ENCODE data around the gene OR2H2.

Gene OR2H2

DNA sequence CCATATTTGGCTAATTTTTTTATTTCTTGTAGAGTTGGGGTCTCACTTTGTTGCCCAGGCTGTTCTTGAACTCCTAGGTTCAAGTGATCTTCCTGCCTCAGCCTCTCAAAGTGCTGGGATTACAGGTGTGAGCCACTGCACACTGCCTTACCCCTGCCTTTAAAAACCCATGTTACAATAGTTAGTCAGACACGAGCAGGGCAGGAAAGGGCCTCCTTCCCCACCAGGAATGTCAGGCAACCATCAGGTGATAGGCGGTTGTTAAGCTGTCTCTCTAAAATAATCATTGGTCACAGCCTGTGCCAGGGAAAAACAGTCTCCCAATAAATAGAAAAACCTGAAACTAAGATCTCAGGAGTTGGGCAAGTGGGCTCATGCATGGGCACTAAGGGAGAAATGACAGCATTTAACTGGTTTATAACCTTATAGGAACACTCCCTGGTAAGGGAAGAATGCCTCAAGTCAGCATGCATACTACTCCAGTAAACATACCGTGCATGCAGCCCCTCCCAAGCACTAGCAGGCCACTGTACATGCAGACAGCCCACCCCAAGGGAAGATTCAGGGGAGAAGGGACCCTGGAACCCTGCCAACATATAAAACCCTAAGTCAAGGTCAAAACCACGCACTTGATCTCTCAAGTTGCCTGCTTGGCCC lies 8.4 kb downstream of the OR2H2 start:
- DNase-seq (ENCODE audit: low spot score): no peak

DNA sequence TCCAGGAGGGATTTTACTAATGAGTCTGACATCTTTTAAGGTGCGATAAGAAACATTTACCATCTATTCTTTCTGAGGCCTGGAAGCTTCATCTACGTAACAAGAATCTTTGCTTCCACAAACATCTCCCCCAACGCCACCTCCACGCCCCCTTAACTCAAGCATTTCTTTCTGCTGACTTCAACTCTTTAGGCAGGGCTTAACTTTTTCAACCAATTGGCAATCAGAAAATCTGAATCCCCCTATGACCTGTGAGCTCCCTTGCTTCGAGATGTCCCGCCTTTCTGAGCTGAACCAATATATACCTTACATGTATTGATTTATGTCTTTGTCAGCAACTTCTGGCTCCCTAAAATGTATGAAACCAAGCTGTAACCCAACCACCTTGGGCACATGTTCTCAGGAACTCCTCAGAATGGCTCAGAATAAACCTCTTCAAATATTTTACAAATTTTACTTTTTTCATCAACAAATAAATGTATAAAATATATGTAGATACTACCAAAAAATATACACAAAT lies 11.5 kb downstream of the OR2H2 start:
- no peak for DNase-seq (ENCODE audit: low spot score)

DNA sequence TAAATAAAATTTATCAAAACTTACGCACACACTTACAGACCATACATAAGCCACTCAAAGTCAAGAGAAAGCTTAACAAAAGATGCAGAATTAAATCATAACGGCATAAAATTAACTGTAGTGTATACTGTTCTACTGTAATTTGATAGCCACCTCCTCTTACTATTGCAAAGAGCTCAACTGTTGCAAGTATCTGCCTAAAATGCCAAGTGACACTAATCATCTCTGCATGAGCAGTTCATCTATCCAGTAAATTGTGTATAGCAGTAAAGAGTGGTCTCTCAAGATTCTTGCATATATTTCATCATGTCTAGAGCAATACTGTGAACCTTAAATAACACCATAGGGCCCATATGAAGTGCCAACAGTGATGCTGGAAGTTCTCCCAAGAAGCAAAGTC lies 12.3 kb downstream of the OR2H2 start:
- no peak for DNase-seq (ENCODE audit: low spot score)

DNA sequence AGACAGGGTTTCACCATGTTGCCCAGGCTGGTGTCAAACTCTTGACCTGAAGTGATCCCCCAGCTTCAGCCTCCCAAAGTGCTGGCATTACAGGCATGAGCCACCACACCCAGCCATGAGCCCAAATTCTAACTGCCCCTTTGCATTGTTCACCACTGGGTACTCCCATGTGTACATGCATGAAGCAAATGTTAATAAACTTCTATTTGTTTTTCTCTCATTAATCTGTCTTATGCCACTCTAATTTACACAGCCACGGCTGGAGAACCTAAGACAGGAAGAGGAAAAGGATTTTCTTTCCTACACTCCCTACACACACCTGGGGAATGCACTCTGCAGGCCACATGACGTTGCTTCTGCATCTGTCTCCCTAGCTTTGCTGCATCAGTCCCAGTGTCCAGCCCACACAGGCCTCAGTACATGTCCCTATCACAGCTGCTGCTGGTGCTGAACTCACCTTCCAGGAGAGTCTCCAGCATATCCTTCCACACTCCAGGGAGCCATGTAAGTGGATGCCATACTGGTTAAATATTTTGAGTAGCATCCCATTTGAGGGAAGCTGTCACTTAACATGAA lies 13.3 kb downstream of the OR2H2 start:
- DNase-seq (ENCODE audit: low spot score): no peak

DNA sequence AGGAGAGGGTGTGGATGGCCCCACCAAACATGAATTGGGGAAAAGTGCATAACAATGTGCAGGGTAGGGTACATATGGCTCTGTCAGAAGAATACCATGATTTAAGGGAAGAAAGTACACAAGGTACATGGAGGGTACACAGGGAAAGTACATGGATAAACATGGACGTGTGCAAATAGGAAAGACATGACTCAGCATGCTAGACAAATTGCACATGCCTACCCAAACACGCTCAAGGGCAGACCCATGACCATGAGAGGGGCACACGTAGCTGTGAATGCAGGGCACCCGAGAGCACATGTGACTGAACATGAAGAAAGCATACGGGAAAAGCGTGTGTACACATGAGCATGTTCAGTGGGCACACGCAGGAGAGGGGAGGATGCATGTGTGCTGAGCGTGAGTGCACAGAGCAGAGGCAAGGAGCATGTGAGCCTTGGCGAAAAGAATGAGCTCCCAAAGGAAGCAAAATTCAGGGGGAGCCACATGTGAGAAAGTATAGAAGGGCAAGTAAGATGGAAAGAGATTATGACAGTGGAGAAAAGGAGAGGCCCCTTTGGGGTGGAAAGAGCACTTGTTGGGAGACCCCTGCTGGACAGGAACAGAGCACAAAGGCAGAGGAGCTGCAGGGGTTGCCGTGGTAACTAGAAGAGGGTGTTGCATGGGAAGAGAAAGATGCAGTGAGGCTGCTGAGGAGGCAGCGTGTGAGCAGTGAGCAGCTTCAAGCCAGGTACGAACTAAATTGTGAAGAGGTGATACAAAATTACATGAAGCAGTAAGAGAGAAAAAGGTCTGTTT lies 17.8 kb downstream of the OR2H2 start:
- no peak for DNase-seq (ENCODE audit: low spot score)

DNA sequence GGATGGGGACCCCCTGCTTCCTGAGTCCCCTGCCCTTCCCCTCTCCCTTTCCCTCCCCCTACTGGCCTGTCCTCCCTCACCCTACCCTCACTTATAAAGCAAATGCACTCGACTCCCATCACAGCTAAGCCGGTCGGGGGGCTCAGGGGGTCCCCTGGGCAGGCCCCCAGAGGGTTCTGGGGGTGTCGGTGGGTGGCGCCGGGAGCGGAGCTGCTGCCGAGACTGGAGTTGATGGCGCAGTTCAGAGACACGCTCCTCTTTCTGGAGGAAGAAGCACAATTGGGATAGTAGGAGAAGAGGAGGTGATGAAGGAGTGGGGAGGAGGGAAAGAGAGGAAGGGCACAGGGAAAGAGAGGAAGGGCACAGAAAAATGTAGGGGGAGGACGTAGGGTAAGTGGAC lies 18.5 kb downstream of the OR2H2 start:
- DNase-seq (ENCODE audit: low spot score): no peak

DNA sequence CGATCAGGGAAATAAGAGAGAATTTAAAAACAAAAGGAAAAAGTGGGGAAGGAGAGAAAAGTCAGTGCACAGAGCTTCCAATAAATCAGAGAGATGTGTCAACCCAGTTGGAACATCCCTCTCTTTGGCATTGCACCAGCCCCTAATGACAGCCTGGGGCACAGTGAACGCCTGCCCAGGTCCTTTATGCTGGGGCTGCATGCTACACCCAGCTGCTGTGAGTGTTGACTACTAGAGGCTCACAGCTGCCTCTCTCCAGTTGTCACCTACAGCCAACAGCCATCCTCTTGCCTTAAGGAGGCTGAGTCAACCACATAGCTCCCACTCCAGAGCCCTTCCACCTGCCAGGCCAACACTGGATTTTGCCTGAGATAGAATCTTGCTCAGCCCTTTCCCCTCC lies 19.0 kb downstream of the OR2H2 start:
- DNase-seq (ENCODE audit: low spot score): no peak

DNA sequence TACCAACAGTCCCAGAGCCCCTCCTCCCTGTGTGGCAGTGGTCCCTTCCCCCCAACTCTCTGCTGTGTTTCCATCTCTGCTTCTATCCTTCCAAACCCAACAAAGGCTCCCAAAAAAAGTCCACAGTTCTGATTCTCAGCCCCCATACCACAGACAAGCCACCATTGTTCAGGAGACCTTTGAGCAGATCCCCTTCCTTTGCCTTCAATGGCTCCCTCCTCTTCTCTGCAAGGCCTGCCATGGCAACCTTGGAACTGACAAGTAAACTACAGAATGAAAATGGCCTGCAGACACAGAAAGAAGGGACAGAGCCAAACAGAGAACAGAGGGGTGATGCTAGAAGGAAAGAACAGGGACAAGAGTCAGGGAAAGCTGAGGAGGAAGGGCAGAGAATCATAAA lies 23.2 kb downstream of the OR2H2 start:
- no peak for DNase-seq (ENCODE audit: low spot score)

DNA sequence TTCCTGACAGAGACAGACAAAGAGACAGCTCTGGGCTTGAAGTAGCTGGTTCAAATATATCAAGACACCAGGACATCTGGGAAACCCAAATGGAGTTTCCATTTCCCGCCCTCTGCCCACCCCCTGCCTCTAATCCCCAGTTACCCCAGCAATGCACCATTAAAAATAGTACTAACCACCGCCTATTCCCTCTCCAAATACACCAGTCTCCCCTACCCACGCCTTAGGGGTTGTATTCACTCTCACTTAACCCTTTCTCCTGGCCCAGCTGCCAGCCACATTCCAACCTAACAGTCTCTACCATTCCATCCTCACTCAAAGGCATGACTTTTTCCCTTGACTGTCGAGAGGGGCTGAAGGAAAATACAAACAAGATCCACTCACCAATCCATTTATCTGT lies 25.6 kb downstream of the OR2H2 start:
- no peak for DNase-seq (ENCODE audit: low spot score)

DNA sequence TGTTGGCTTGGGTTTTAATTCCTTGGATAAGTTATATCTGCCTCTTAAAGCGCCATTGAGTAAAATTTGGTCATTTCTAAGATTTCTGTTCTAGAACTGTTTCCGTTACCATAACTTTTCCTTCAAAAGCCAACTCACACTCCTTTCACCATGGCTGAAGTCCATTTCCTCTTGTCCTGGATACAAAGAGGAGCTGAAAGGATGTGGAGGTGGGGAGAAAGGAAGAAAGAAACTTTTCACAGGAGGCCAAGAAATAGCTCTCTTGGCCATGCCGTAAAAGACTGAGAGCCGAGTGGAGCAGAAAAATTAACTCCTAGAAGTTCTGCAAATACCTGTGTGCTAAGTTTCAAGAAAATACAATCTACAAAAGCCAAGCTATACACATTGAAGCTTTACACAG lies 26.5 kb downstream of the OR2H2 start:
- no peak for DNase-seq (ENCODE audit: low spot score)

DNA sequence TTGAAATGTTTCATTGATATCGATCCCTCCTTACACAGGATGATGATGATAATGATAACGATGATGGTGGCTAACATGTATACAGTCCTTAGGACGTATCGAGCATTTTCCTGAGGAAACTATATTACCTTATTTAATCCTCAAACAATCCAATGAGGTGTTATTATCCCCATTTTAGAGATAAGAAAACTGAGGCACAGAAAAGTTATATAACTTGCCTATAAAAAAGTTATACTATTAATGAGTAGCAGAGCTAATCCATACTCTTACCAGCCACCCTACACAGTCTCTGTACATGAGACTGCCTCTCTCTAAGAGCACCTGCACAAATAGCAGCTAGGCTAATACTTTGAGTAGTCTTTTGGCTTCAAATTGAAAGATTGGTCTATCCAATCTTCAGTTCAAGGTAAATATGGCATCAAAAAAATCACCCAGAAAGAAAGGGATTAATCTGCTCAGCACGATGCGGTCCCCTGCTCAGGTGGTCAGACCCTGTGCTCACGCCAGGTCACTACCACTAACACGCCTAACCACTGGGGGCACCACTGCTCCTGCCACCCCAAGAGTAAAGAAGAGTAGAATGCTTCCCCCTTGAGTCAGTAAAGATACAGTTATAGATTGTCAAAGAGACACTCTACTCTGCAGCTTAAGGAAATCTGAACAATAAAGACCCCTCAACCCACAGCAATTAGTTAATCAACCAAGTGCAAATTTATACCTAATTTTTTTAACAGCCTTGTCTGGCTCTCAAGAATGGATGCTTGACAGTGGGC lies 33.0 kb downstream of the OR2H2 start:
- no peak for DNase-seq (ENCODE audit: low spot score)

DNA sequence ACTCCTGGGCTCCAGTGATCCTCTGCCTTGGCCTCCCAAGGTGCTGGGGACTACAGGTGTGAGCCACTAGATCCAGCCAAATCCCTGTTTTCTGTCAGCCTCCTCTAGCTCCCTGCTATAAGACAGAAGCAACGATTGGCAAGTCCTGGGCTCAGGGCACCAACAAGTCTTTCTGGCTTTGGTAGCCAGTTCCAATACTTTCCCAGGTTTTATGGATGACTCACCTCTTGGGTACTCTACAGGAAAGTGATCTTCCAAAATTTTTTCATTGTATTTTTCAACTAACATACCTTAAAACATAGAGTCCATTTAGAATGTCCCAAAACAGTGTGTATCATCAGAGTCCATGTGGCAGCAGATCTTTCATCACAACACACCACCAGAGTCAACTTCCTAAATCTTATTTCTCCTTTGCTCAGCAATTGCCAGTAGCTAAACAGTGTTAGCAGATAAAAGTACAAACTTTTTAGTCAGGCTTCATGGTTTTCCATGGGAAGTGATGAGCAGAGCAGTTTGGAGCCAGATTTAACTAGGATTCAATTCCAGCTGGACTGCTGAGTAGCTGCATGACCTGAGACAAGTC lies 34.7 kb downstream of the OR2H2 start:
- no peak for DNase-seq (ENCODE audit: low spot score)

DNA sequence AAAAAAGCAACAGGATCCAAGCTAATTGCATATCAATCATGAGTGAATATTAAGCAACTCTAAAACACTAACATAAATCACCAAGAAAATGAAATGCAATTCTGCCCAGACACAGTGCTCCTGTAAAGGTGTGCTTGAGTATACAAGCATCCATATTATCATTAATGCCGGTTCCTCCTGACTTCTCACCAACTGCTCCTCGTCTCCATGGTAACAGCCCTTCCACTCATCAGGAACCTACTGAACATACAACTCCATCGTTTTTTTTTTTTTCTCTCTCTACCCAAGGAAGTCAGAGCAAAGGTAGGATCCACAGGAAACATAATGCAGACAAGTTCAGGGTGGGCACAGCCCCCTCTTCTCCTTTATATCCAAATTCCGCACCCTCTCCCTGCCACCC lies 35.7 kb downstream of the OR2H2 start:
- DNase-seq (ENCODE audit: low spot score): no peak

DNA sequence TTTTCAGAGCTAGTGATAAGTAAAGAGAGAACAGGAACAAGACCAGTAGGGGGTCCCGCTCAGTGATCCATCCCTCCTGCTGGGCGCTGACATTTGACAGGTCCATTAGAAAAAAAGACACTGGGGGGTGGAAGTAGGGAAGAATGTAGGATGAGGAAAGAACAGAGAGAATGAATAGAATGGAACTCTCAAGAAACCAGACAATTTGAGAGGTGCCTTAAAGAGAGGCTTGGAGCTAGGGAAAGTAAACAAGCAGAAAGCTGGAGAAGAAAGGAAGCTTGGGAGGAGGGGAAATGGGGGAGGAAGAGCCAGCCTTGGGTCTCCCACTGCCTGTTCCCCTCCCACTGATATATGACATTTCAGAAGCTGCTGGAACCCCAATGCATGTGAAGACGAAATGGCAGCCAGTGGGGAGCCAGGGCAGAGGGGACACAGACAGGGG lies 39.6 kb downstream of the OR2H2 start:
- DNase-seq (ENCODE audit: low spot score): no peak

DNA sequence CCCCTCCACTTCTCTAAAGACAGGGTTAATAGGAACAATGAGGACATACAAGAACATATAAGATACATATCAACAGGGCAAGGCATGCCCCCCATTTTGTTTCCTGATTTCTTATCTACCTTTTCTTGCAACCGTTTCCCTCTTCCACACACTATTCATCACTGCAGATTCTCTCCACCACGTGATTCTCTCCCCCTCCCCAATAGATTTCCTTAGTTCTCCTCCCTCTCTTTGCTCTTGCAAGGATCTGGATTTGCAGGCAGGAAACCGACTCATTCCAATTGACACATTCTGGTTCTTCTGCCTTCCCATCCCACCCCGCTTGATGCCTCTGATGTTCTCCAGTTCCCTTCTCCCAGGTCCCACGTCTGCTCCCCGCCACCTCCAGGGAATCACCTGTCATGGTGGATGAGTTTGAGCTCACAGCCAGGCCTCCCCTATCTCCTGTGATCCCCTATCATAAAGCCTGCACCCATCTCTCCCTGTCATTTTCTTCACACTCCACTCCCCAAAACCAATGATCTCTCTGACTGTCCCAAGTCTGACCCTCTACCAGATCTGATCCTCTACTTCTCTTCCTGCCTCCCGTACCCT lies 40.5 kb downstream of the OR2H2 start:
- no peak for DNase-seq (ENCODE audit: low spot score)

DNA sequence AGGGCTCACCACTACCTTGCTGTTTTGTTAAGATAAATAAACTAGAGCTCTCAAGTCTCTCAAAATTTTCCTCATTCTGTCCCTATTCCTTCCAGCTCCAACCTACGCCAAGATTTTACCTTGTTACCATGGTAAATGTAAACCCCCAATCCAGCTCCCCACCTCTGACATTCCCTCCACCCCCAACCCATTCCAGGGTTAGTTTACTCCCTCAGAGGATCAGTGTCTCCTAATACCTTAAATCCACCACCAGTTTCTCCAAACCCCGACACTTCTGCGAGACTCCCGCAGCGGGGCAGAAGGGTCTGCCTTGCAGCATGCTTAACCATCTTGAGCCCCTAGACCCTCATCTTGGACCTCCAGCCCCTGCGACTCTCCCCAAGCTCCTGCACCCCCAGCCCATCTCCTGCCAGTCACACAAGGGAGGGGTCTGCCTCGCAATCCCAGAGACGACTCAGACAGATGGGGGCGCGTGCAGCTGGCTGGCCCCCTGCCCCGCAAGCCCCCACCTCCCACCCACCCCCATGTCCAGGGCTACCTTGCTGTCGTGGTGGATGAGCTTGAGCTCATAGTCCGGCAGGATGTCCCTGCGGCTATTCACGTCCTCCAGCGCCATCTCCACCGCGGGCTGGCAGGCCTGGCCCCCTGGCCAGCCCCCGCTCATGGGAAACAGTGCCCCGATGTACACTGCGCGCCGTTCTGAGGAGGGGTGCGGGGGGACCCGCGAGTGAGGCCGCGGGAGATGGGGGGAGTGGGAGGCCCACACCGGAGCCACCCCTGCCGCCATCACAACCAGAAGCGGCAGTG lies 42.2 kb downstream of the OR2H2 start:
- DNase-seq (ENCODE audit: low spot score): no peak

DNA sequence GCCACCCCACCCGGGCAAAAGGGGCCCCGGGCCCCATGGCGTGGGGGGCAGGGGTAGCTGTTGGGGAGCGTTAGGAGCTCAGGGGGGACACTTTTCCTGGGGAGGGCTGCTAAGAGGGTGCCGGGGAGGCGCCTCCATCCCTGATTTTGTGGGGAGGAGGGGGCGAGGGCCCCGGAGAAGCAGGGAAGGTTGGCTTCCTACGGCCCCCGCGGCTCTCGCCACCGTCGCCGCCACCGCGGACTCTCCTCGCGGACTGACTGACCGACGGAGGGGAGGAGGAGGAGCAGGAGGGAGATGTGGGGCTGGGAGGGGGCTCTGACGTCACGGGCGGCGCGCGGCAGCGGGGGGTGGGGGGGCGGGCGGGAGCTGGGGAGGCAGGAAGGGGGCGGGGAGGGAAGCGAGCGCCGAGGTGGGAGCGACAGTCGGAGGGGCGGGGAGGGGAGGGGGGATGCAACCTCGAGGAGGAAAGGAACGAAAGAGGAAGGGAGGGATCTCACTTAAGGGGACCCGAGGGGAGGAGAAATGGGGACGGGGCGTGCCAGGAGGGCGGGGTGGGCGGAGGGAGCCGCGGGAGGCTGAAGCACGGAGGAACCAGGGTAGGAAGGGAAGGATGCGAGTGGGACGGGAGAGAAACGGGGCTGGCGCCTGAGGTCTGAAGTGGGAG lies 43.0 kb downstream of the OR2H2 start:
- no peak for DNase-seq (ENCODE audit: low spot score)

DNA sequence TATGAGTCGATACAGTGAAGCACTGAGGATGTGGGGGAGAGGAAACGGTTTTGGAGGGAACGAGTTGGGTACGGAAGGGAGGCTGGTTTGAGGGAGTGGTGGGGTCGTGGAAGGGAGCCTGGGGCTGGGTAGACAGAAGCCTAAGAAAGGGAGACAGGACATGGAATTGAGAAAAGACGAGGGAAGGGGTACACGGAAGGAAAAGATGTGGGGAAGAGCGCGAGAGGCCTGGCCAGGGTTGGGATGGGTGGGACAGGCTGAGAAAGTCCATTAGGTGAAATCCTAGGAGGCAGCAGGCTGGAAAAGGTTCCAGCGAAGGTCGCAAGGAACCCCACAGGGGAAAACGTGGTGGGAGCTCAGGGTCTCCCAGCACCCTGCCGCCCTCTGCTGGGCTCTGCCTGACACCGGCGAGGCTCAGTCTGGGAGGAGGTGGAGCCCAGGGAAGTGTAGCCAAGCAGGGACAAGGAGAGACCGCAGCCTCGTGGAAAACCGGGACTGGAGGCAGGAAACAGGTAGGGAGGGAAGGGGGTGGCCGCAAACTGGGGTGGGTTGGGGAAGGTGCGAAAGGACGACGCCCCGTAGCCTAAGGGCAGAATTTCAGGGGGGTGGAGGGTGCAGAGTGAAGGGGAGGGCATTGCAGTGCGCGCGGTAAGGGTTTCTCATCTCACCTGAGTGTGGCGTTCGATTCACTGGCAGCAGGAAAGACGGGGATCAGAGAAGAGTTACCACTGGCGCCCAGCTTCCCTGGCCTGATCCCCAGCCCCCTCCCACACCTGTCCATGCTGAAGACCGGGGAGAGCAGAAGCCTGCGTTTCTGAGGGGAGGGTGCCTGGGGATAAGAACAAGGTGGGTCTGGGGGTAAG lies 43.7 kb downstream of the OR2H2 start:
- no peak for DNase-seq (ENCODE audit: low spot score)

DNA sequence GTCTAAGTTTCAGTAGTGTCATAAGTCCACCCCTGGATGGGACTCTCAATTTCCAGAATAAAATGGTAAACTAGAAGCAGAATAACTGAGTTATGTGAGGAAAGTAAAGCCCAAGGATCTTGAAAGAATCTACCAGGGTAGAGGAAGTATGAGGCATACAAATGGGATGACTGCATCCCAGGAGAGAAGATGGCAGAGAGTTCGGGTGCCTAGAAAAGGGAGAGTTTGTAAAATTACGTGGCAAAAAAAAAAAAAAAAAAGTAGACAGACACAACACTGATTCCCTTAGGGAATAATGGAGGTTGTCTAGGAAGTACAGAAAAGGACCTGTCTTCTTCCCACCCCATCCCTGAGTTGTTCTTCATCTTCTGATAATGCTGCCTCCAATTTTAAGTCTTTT lies 44.6 kb downstream of the OR2H2 start:
- no peak for DNase-seq (ENCODE audit: low spot score)
